GM18951 (cell line): ENCODE measurements around the gene SPTAN1.

Experiments used
- POLR2A ChIP-seq: IDR thresholded peaks from 4 replicates; pipeline ENCODE4 v1.6.1; 2011; ENCODE audit warnings: mild to moderate bottlenecking; ENCODE audit not compliant: insufficient read length, insufficient read depth; ENCODE audit errors: extremely low read depth
- in situ Hi-C: fragments of 300-500 bp; cut with MboI; formaldehyde crosslinking; loops from one replicate; pipeline ENCODE4 v1.12.0; 2022; ENCODE audit warnings: low sequenced_read_pairs, mixed read lengths, inconsistent platforms; ENCODE audit not compliant: unreplicated experiment

SPTAN1 gene

GRCh38 chr9:128595471-128595870 lies 43.1 kb downstream of the SPTAN1 start:
- no peak for TF ChIP-seq POLR2A
- in situ Hi-C loops: no loop called here

GRCh38 chr9:128600099-128600498 lies 47.7 kb downstream of the SPTAN1 start:
- in situ Hi-C loops: no loop called here
- TF ChIP-seq POLR2A: no peak

GRCh38 chr9:128603697-128604096 lies 51.3 kb downstream of the SPTAN1 start:
- in situ Hi-C loops: no loop called here
- TF ChIP-seq POLR2A: no peak

- TF ChIP-seq POLR2A: no peak
- in situ Hi-C loops: no loop called here
Measured at GRCh38 chr9:128607642-128608350, 55.4 kb downstream of the SPTAN1 start.

GRCh38 chr9:128610897-128611296 lies 58.5 kb downstream of the SPTAN1 start:
- in situ Hi-C loops: no loop called here
- TF ChIP-seq POLR2A: no peak

- in situ Hi-C loops: no loop called here
Measured at GRCh38 chr9:128611600-128612394, 59.4 kb downstream of the SPTAN1 start.

GRCh38 chr9:128614728-128615127 lies 62.3 kb downstream of the SPTAN1 start:
- TF ChIP-seq POLR2A: no peak
- in situ Hi-C loops: no loop called here

More at GRCh38 chr9:128611600-128612394, 59.4 kb downstream of the SPTAN1 start:
- no peak for TF ChIP-seq POLR2A

GRCh38 chr9:128615571-128615970 lies 63.2 kb downstream of the SPTAN1 start:
- in situ Hi-C loops: no loop called here

GRCh38 chr9:128617943-128618342 lies 65.6 kb downstream of the SPTAN1 start:
- in situ Hi-C loops: no loop called here
- no peak for TF ChIP-seq POLR2A

More at GRCh38 chr9:128615571-128615970, 63.2 kb downstream of the SPTAN1 start:
- TF ChIP-seq POLR2A: no peak

- in situ Hi-C loops: no loop called here
- no peak for TF ChIP-seq POLR2A
Measured at GRCh38 chr9:128619127-128619526, 66.7 kb downstream of the SPTAN1 start.

- TF ChIP-seq POLR2A: no peak
- in situ Hi-C loops: no loop called here
Measured at GRCh38 chr9:128619779-128620178, 67.4 kb downstream of the SPTAN1 start.

GRCh38 chr9:128621730-128622455 lies 69.5 kb downstream of the SPTAN1 start:
- in situ Hi-C loops: no loop called here

GRCh38 chr9:128624566-128624965 lies 72.2 kb downstream of the SPTAN1 start:
- no peak for TF ChIP-seq POLR2A
- in situ Hi-C loops: no loop called here

More at GRCh38 chr9:128621730-128622455, 69.5 kb downstream of the SPTAN1 start:
- TF ChIP-seq POLR2A: no peak
